Measurements from ENCODE around the gene CLEC16A.

CLEC16A gene

DNA sequence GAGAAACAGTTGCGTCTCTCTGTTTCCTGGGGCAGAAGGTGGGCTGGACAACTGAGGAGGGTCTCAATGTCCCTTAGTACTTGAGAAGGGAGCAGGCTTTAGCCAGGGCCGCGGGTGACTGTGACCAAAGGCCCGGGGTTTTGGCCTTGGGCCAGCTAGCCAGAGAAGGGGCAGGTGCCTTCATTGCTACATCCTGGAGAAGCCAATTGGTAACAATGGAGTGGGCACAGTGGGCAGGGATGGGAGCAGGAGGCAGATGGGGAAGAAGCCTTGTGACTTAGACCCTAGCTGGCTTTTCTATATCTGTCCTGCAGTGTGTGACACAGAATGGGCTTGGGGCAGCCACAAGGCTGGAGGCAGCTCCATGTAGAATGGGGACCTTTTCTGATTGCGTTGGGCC is 46.0 kb downstream of the CLEC16A start:
- DNase-seq = no peak

- no peak for DNase-seq
Measured at GRCh38 chr16:10992112-10992511, 47.7 kb downstream of the CLEC16A start.

DNA sequence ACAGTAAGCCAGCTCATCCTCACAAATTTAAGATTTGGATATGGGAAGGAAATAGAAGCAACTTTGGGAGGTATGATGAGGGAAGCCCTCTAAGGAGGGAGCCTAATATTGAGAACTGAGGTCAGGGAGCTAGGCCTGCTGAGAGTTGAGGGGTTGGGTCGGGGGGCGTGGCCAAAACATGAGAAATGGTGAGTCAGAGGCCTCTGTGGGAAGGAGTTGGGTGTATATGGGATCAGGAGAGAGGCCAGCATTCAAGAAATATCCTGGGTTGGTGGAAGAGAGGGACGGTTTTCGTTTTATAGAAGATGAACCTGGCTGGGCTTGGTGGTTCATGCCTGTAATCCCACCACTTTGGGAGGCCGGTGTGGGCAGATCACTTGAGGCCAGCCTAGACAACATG is 48.4 kb downstream of the CLEC16A start:
- no peak for DNase-seq

DNA sequence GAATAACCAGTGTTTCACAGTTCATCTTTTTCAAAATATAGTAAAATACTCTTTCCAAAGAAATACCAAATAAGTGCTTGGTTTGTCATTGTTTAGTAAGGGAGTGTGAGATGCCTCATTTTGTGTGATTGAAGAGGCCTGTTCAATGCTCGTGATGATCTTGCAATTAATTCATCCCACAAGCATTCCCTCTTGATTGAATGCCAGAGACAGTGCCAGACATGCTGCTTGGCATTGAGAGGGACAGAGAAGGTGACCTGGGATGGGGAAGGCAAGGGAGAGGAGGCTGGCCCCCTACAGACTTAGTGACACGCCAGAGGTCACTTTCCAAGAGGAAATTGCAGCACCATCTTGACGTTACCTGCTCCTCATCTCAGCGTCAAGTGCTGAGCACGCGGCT is 49.3 kb downstream of the CLEC16A start:
- DNase-seq = no peak

DNA sequence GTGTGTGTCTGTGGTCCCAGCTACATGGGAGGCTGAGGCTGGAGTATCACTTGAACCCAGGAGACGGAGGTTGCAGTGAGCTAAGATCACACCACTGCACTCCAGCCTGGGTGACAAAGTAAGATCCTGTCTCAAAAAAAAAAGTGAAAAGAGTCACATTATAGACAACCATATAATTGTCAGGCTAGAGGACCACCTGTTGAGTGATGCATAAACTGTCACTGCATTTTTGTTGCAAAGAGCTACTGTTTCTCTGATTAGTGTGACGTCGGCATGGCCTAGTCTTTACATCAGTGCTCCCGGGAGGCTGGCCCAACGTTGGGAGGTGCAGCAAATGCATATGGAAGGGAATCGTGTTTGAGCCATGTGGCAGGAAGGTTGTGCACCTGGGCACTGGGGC is 50.2 kb downstream of the CLEC16A start:
- DNase-seq = no peak

DNA sequence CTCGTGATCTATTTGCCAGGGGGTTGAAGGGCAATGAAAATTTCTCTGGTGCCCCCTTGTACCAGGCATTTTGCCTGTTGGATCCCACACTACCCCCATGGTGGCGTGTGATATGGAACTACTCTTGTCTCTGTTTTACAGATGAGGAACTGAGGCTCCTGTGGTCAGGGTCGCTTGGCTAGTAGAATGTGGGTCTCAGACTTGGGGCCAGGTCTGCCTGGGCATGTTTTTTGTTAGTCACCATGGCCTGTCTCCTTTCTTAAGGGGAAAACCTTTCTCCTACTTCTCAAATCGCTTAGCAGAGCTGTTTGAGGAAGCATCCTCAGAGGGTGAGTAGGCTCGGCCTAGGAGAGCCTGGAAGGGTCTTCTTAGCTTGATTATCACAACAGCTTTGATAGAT is 51.2 kb downstream of the CLEC16A start:
- no peak for DNase-seq

- DNase-seq = no peak
Measured at GRCh38 chr16:10997485-10997884, 53.1 kb downstream of the CLEC16A start.

DNA sequence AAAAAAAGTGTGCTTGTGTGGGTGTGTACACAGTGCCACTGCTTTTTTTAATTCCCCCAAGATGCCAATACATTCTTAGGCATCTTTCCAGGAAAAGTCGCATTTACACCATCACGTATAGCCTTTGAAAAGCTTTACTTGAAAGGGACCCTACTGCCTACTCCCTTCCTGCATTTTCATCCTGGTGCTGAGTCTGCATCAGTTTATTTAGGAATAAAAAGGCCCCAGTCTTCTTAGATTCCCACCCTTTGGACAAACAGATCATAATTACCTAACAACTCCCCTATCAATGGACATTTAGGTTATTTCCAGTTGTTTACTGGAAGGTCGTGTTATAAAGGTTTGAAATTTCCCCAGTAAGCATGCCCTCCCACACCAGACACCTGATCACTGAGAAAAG is 54.9 kb downstream of the CLEC16A start:
- DNase-seq = no peak

GRCh38 chr16:11001611-11002010 is 57.2 kb downstream of the CLEC16A start:
- no peak for DNase-seq

DNA sequence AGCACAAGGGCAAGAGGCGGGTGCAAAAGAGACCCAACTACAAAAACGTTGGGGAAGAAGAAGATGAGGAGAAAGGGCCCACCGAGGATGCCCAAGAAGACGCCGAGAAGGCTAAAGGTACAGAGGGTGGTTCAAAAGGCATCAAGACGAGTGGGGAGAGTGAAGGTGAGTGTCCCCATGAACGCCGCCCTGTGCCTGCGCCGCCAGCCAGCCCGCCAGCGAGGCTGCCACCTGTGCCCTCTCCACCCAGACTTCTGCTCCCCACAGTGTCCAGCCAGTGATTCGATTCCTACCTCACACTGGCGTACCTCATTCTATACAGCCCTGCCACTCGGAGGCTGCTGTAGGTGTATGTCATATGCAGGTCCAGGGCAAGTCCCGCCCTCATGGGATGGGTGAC is 58.8 kb downstream of the CLEC16A start:
- DNase-seq = no peak

DNA sequence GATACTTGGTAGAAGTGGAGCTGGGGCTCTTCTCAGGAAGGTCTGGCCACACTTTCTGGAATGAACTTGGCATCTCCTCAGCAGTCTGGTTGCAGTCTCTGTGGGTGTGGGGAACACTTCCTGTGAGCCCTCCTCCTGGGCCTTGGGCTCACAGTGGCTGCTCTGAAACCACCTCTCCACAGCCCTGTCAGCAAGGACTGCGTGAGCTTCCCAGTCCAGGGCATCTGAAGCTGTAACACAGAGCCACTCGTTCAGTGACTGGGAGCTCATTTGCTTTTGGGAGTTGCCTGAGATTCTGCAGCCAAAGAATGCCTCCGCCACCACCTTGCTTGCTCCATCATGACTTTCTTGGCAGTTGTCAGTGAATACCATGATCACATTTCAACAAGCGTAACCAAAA is 60.0 kb downstream of the CLEC16A start:
- DNase-seq = no peak

GRCh38 chr16:11004973-11005610 is 60.7 kb downstream of the CLEC16A start:
- DNase-seq = no peak

DNA sequence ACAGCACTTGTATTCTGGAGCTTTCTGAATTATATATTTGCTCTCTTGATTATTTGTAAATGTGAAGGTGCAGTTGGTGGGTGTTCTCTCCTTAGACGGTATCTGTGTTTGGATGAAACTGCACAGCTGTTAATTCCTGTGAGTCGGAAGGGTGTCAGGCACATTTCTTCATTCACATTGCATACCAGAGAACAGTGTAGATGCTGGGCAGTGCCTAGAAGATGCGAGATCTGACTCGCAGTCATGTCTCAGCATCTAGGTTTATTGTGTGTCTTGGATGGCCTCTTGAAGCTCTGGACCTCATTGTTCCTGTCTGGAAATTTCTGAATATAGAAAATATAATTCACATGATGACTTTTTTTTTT is 61.2 kb downstream of the CLEC16A start:
- no peak for DNase-seq

DNA sequence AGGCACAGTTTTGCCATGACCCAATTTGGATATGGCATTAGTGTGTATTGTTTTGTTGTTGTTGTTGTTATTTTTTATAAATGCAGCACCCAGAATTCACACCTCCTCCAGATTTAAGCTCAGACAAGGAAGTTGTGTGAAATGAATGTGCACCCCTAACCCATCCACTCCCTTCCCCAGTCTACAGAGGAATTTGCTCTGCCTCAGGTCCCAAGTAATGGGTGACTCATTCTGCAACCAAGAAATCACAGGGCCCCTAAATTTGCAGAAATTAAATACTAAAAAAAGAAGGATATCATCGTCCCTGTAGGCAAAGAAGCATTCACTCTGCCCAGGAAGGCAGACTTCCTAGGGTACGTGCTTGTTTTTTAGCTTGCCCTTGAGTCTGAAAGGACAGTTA is 62.3 kb downstream of the CLEC16A start:
- no peak for DNase-seq

- DNase-seq = no peak
Measured at GRCh38 chr16:11007714-11008280, 63.4 kb downstream of the CLEC16A start.

- DNase-seq = no peak
Measured at GRCh38 chr16:11009027-11009755, 64.8 kb downstream of the CLEC16A start.

DNA sequence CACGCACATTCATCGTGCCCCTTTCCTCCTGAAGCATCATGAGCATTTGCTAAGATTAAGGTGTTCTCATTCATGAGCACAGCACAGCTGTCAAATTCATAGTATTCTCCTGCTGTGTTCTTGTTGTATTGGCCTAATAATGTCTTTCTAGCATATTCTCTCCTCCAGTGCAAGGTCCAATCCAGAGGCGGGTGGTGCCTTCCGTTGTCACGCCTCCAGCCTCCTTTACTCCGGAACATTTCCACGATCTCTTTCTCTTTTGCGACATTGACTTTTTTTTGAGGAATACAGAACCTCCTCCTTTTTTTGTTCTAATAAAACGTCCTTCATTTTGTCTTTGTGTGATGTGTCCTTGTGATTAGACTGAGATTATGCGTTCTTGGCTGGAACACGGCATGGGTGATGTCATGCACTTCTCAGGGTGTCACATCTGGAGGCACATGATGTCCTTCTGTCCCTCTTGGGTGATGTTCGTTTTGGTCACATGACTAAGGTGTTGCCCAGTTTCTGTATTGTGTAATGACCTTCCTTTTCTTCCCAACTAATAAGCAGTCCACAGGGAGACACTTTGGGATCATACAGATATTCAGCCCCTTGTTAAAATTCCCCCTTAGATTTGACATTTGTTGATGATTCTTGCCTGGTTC is 66.3 kb downstream of the CLEC16A start:
- DNase-seq = no peak

GRCh38 chr16:11011326-11011725 is 67.0 kb downstream of the CLEC16A start:
- DNase-seq = no peak

GRCh38 chr16:11012841-11013240 is 68.5 kb downstream of the CLEC16A start:
- no peak for DNase-seq

GRCh38 chr16:11014136-11014535 is 69.8 kb downstream of the CLEC16A start:
- no peak for DNase-seq

DNA sequence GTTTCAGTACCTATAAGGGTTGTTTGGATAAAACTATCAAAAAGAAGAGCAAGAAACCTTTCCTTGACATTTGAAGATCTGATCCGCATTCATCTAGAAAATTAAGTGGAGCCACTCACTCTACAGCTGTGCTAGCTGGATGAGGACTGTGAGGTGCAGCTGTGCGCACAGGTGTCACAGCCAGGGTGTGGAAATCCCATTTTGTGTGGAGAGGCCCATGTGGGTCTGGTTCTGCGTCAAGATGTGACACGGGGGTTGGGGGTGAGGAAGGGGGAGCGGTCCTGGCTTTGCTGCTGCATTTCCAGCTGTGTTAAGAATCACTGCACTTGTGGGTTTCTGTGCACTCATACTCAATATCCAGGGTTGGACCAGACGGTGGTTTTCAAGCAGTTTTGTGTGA is 70.7 kb downstream of the CLEC16A start:
- DNase-seq = no peak

DNA sequence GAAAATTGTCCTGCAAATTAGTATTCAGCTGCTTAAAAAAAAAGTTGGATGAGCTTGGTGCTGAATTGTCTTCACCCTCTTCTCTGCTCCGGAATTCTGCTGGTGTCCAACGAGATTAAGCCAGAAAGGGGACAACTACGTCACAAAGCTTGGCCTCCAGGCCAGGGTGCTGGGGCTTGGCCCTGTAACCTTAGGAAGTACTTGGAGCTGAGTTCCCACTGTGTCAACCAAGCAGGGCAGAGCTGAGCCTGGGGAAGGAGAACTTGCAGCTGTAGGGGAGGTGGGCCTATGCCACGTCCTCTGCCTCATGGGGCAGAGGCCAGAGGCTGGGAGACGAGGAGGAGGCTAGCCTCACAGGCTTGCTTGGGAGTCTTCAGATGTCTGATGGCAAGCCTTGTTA is 71.2 kb downstream of the CLEC16A start:
- no peak for DNase-seq

- DNase-seq = no peak
Measured at GRCh38 chr16:11016524-11016988, 72.2 kb downstream of the CLEC16A start.

GRCh38 chr16:11016993-11017392 is 72.6 kb downstream of the CLEC16A start:
- no peak for DNase-seq
